Mesothelial cell of epicardium (in vitro differentiated cells): ENCODE data around the gene DDN. TPM values are rescaled to one million over a fixed set of nuclear protein-coding genes. Genes with fewer than 3 reads are reported as not detected.
A peak's percentile ranks its signal among the peaks of the same experiment; 100 is the strongest.

ENCODE experiments used
- DNase-seq, 2 experiments: peaks; one replicate each; pipeline ENCODE4 v3.0.0; 2021; ENCODE audit warnings: low spot score in 2 of 2; ENCODE audit not compliant: unreplicated experiment in 2 of 2
- H3K27ac Mint-ChIP-seq: 2 replicates; pipeline ENCODE4 v1.8.0; 2021; ENCODE audit warnings: mixed read lengths
- H3K27me3 Mint-ChIP-seq: 2 replicates; pipeline ENCODE4 v1.8.0; 2021; ENCODE audit warnings: low read depth, mixed read lengths
- H3K36me3 Mint-ChIP-seq: 2 replicates; pipeline ENCODE4 v1.8.0; 2021; ENCODE audit warnings: mixed read lengths
- H3K4me1 Mint-ChIP-seq: 2 replicates; pipeline ENCODE4 v1.8.0; 2021; ENCODE audit warnings: mixed read lengths
- H3K4me3 Mint-ChIP-seq: 2 replicates; pipeline ENCODE4 v1.8.0; 2021; ENCODE audit warnings: mild to moderate bottlenecking, moderate library complexity, mixed read lengths
- H3K9me3 Mint-ChIP-seq: 2 replicates; pipeline ENCODE4 v1.8.0; 2021; ENCODE audit warnings: mixed read lengths
- total RNA-seq: library from RNA; stranded (reverse); gene quantifications from 3 replicates; pipeline ENCODE4 v1.2.1, GENCODE V29; 2021
- TF ChIP-seq, protein P1 (sequence below): fragments of 200-600 bp; sonication (generic); IDR thresholded peaks from one replicate; pipeline ENCODE4 v1.5.0; 2021; ENCODE audit warnings: antibody characterized with exemption; ENCODE audit not compliant: unreplicated experiment

Gene DDN
- total RNA-seq, 1 donor from 2014 or later: 0.36 TPM

DNA sequence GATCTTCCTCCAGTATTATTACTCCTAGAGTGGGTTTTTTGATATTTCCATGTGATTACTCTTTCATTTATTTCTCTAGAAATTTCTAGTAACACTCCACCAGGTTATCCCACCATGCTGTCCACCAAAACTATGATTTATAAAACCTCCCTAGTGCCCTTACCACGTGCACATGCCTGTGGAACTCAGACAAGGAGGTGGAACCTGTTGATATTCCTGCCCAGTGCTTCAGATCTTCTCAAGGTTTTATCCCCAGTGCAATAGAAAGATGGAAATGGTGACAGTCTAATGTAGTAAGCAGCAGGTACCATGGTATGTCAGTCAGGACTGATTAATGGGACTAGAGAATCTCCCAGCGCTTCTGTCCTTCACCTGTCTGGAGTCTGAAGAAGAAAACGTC, 38.3 kb downstream of the DDN start:
- H3K4me3 Mint-ChIP-seq: no peak overlapping the region
- no peak overlapping the region for H3K27ac Mint-ChIP-seq
- peaks cover 17% of the 10 kb centered on the region for H3K27me3 Mint-ChIP-seq
- H3K9me3 Mint-ChIP-seq: no peaks in the 10 kb centered on the region
- TF ChIP-seq, protein P1, sequence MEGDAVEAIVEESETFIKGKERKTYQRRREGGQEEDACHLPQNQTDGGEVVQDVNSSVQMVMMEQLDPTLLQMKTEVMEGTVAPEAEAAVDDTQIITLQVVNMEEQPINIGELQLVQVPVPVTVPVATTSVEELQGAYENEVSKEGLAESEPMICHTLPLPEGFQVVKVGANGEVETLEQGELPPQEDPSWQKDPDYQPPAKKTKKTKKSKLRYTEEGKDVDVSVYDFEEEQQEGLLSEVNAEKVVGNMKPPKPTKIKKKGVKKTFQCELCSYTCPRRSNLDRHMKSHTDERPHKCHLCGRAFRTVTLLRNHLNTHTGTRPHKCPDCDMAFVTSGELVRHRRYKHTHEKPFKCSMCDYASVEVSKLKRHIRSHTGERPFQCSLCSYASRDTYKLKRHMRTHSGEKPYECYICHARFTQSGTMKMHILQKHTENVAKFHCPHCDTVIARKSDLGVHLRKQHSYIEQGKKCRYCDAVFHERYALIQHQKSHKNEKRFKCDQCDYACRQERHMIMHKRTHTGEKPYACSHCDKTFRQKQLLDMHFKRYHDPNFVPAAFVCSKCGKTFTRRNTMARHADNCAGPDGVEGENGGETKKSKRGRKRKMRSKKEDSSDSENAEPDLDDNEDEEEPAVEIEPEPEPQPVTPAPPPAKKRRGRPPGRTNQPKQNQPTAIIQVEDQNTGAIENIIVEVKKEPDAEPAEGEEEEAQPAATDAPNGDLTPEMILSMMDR: no peak
- DNase-seq: no peak
- peaks cover 12% of the 10 kb centered on the region for H3K4me1 Mint-ChIP-seq
- H3K36me3 Mint-ChIP-seq: no peaks in the 10 kb centered on the region

DNA sequence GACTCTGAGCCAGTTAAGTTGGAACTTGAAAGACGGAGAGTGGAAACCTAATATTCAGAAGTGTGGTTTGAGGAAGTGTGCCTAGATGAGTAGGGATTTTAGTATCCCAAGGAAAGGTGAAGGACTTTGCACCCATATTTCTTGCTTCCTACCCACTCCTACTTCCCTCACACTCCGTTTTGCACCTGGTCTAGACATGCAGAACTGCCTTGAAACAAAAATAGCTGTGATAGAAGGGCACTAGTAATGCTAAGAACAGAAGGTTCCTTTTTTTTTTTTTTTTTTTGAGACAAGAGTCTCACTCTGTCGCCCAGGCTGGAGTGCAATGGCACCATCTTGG, 41.2 kb downstream of the DDN start:
- H3K27me3 Mint-ChIP-seq: peaks cover 7% of the 10 kb centered on the region
- H3K36me3 Mint-ChIP-seq: no peaks in the 10 kb centered on the region
- no peak for DNase-seq

DNA sequence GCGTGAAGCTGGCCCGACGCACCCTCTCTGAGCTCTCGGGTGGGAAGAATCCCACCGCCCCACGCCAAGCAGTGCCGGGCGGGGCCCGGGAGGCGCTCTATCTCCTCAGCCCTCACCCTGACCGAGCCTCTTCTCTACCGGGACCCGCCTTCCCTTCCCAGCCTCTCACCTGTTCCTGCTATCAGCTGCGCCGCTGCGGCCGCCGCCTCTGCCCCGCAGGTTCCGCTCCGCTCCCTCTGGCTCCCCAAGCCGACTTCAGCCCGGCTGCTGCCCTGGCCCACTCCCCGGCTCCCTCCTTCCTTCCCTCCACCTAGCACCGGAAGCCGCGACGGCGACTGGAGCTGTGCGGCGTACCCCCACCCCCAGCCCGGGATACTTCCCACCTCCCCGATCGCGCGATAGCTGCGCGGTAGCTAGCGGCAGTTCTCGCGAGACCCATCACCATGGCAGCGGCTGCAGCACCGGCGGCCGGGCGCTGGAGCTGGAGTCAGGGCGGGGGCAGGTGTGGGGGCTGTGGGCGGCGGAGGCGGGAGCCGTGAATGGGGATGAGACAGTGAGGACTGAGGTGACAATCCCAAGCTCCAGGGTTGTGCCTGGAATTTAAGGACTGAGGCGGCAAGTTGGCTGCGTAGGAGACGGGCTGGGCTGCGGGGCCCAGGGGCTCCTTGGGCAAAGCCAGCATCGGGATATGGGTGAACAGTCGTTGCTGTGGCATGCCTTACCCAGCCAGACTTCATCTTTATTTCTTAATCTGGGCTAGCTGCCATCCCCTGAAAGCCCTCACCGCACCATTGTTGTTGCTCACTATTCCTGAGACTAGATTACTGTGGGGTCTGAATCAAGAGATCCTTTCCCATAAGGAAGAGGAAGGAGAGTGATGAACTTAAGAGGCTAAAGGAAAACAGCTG, 41.8 kb downstream of the DDN start, which contains the start of gene ARF3:
Gene ARF3, minus strand, starts transcription at position 347 of the 908 bp plus-strand sequence. CDS start 16,392 bp downstream, outside the sequence.
- Mint-ChIP-seq H3K27ac (peak within 1 kb of the TSS; percentile 98), H3K27me3 (peaks cover 7% of the 10 kb centered on the region), H3K36me3 (no peaks in the 10 kb centered on the region), H3K9me3 (no peaks in the 10 kb centered on the region), H3K4me1 (peaks cover 17% of the 10 kb centered on the region), H3K4me3 (peak within 1 kb of the TSS; percentile 97)
- peak; percentile 95 to 96 for DNase-seq
- TF ChIP-seq, protein P1: no peak

More for the DNA sequence above, 41.2 kb downstream of the DDN start:
- TF ChIP-seq, protein P1: no peak
- H3K9me3 Mint-ChIP-seq: no peaks in the 10 kb centered on the region
- H3K4me3 Mint-ChIP-seq: peak overlapping the region; percentile 97
- peak overlapping the region; percentile 98 for H3K27ac Mint-ChIP-seq
- H3K4me1 Mint-ChIP-seq: peaks cover 17% of the 10 kb centered on the region

DNA sequence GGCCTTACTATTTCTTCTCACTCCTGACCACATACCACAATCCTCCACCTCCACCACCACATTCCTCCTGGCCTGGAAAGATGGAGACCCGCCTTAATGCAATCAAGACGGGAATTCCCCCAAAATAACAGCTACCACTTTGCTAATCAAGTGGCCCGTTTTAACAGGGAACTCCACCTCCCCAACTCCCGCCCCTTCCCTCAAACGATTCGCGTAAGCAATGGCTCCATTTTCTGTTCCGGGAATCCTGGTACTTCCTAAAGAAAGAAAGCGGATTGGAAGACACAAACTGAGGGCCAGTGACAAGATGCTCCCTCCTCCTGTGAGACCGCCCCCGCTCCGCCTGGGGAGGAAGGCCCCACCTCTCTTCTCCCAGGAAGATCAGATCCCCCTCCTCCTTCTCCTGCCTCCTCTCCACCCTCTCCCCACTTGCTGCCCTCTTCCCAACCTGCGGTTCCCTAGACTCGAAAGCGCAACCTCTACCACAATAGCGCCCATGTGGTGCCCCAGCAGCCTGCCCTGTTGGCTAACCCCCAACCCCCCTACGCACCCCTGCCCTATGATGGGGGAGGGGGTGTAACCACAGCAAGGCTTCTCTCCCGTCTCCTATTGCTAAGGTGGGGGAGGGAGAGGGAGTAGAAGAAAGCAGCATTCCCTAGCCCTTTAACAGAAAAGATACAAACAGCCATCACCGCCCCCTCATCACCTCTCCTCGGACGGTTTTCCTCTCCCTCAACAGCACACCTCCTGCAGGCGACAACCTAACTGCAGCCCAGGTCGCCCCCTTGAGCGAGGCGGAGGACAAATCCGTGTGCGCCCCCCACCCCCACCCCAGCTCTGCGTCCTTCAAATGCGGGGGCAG, 42.7 kb downstream of the DDN start:
- peaks cover 17% of the 10 kb centered on the region for H3K4me1 Mint-ChIP-seq
- peak overlapping the region; percentile 97 for H3K4me3 Mint-ChIP-seq
- DNase-seq: peak; percentile 68 to 76
- no peaks in the 10 kb centered on the region for H3K9me3 Mint-ChIP-seq
- peak overlapping the region; percentile 98 for H3K27ac Mint-ChIP-seq
- no peaks in the 10 kb centered on the region for H3K36me3 Mint-ChIP-seq
- TF ChIP-seq, protein P1: no peak
- H3K27me3 Mint-ChIP-seq: peaks cover 7% of the 10 kb centered on the region

DNA sequence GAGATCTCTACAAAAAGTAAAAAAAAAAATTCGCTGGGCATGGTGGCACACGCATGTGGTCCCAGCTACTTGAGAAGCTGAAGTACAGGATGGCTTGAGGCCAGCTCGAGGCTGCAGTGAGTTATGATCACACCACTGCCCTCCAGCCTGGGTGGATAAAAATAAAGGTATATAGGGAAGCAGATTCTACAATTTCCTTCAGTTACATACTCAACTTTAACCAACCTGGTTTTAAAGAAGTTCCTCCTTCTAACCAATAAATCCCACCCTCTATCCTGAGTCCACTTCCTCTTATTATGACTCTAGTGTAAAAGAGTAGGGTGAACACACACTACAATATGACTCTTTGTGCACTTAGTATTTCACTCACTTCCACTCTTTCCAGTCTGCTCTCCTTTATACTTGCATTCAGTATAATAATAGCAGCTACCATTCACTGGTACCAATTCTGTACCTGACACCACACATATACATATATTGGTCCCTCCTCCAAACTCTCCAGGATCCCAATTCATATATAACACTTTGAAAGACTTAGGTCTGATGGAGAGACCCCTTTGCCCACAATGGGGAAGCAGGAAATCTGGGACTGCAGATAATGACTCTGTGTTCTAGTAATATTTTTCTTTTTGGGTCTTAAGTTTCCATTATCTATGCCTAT, 44.2 kb downstream of the DDN start:
- TF ChIP-seq, protein P1: no peak
- Mint-ChIP-seq H3K27me3 (no peaks in the 10 kb centered on the region), H3K4me1 (peaks cover 17% of the 10 kb centered on the region), H3K27ac (peak overlapping the region; percentile 98), H3K36me3 (peaks cover 3% of the 10 kb centered on the region), H3K4me3 (peak overlapping the region; percentile 97), H3K9me3 (no peaks in the 10 kb centered on the region)
- DNase-seq: no peak
